ENCODE measurements around the gene UGT1A4. TPM values are rescaled to one million over a fixed set of nuclear protein-coding genes. Genes with fewer than 3 reads are reported as not detected.

UGT1A4 gene
- total and polyA plus RNA-seq, 9 of the 15 experiments (the other 6 are each of a cell fraction or from before 2014, with no cell fraction given) = not detected

- TF ChIP-seq MYC (IDR thresholded peaks at IDR 0.05; ENCODE audit: low read depth, low read length) (no peak), MYC (CRISPR knock-in tag; IDR thresholded peaks at IDR 0.05; ENCODE audit: borderline replicate concordance, low read depth) (no peak), ZC3H8 (IDR thresholded peaks at IDR 0.05) (no peak), THRAP3 (IDR thresholded peaks at IDR 0.05; ENCODE audit: borderline replicate concordance) (no peak), EP300 (IDR thresholded peaks at IDR 0.05; ENCODE audit: low read length) (no peak), ZNF384 (IDR thresholded peaks at IDR 0.05; ENCODE audit: low read depth, low read length) (no peak), ARID2 (IDR thresholded peaks at IDR 0.05) (no peak), TCF15 (CRISPR knock-in tag; IDR thresholded peaks at IDR 0.05) (no peak), NUFIP1 (IDR thresholded peaks at IDR 0.05; ENCODE audit: partially characterized antibody) (no peak)
Observed at GRCh38 chr2:233671290-233672161, 47.0 kb upstream of the UGT1A4 start, which contains the start of gene UGT1A9 (continued).

- H3K9me3 ChIP-seq (replicated peaks; ENCODE audit: control insufficient read depth, insufficient read depth, low read depth, low read length) = no peaks in the 10 kb centered on the region
- H3K4me3 ChIP-seq = no peak overlapping the region
- no peak overlapping the region for H2AFZ ChIP-seq (ENCODE audit: low read depth, low read length)
- no peak for FAIRE-seq
- in situ Hi-C loops (cut with MboI) (no loop called here), intact Hi-C loops (cut with micrococcal nuclease) (no loop called here)
- DNase-seq (ENCODE audit: extremely low read depth in 1 of 4, low spot score in 3 of 4) = no peak
- no peaks in the 10 kb centered on the region for H4K20me1 ChIP-seq (replicated peaks; ENCODE audit: control insufficient read depth, insufficient read depth, low read length)
- no peaks in the 10 kb centered on the region for H3K79me2 ChIP-seq (ENCODE audit: control insufficient read depth, insufficient read depth, low read length)
- H3K27ac ChIP-seq (ENCODE audit: extremely low read depth, low read depth, low read length) = no peak overlapping the region
- no peaks in the 10 kb centered on the region for H3K9me1 ChIP-seq (ENCODE audit: control insufficient read depth, insufficient read depth, low read length)
- no peak for ATAC-seq
- BruUV-seq (replicated peaks) = no TSS peak
- no peaks in the 10 kb centered on the region for H3K27me3 ChIP-seq (ENCODE audit: control insufficient read depth in 2 of 2, insufficient read depth in 2 of 2, low read length in 2 of 2)
- ChIA-PET CTCF (ENCODE audit: low intra/inter-chr PET ratio) (no interaction called here), POLR2A (no interaction called here)
- no peak overlapping the region for H3K4me2 ChIP-seq (ENCODE audit: insufficient read depth, low read length)
- 3% methylated on average over 3 of the region's 3 CpGs for WGBS (ENCODE audit: insufficient coverage, low coverage, missing lambda C conversion rate)
- no peaks in the 10 kb centered on the region for H3K36me3 ChIP-seq (ENCODE audit: control insufficient read depth, insufficient read depth, low read length)
- H3K4me1 ChIP-seq (replicated peaks in 1 of 2; ENCODE audit: control insufficient read depth in 2 of 2, insufficient read depth in 2 of 2, low read length in 2 of 2) = no peaks in the 10 kb centered on the region
- no peak overlapping the region for H3K9ac ChIP-seq (ENCODE audit: insufficient read depth in 1 of 2, low read depth in 2 of 2, low read length in 2 of 2)
- no peak for TF ChIP-seq ZNF398 (CRISPR knock-in tag; IDR thresholded peaks at IDR 0.05)
- TF ChIP-seq CXXC5 (CRISPR knock-in tag; IDR thresholded peaks at IDR 0.05) = no peak
- no peak for TF ChIP-seq ZNF124 (CRISPR knock-in tag; IDR thresholded peaks at IDR 0.05)
- TF ChIP-seq TCF7 (IDR thresholded peaks at IDR 0.05; ENCODE audit: borderline replicate concordance) = no peak
- TF ChIP-seq TFAM (CRISPR knock-in tag; conservative IDR thresholded peaks at IDR 0.05) = no peak
- TF ChIP-seq JUNB (CRISPR knock-in tag; conservative IDR thresholded peaks at IDR 0.05) = no peak
- no peak for TF ChIP-seq FOXA3 (CRISPR knock-in tag; conservative IDR thresholded peaks at IDR 0.05 in 1 of 2, IDR thresholded peaks at IDR 0.05 in 1 of 2)
- TF ChIP-seq NFIC (IDR thresholded peaks at IDR 0.05) = no peak
- TF ChIP-seq ZNF184 (CRISPR knock-in tag; IDR thresholded peaks at IDR 0.05) = no peak
- no peak for TF ChIP-seq RAD51 (IDR thresholded peaks at IDR 0.05; ENCODE audit: borderline replicate concordance, low read depth)
- TF ChIP-seq SMARCC2 (IDR thresholded peaks at IDR 0.05; ENCODE audit: low read depth) = no peak
Observed at GRCh38 chr2:233672886-233673285, 45.6 kb upstream of the UGT1A4 start.

Measured in K562 (cell line).